NT2/D1 (cell line): ENCODE results near the gene NUDC.

ENCODE experiments used
- SUZ12 ChIP-seq: IDR thresholded peaks from 2 replicates; pipeline ENCODE4 v1.6.1; 2011; ENCODE audit not compliant: insufficient read length, insufficient read depth; ENCODE audit errors: extremely low read depth
- YY1 ChIP-seq: IDR thresholded peaks from 2 replicates; pipeline ENCODE4 v1.6.1; 2011; ENCODE audit not compliant: insufficient read length, insufficient read depth

DNA sequence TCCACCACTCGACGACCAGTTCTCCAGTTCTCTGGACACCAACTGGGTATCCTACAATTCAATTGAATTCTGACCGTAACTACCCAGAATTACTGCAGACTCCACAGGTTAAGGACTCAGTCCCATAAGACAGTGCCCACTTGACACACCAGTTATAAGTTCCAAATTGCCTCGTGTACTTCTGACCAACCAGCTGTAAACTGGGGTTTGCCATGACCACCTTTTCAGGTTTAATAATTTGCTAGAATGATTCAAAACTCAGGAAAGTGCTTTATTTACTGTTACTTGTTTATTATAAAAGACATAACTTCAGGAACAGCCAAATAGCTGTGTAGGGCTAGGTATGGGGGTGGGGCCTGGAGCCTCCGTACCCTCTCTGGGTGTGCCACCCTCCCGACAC lies 15.3 kb downstream of the NUDC start:
- TF ChIP-seq SUZ12 (no peak), YY1 (no peak)
